HG02642 (cell line): ENCODE measurements around the gene FTSJ1.
"Not testable (repeated sequence)": the region's sequence is repeated elsewhere in the genome, so short reads cannot be mapped to it uniquely, and the experiment has no call there.

Experiments
- ATAC-seq: cut with Tn5 transposase; IDR thresholded peaks from one replicate; pipeline ENCODE4 v1.9.1; 2021; ENCODE audit warnings: mild to moderate bottlenecking; ENCODE audit not compliant: unreplicated experiment, poor library complexity

The FTSJ1 gene, protein sequence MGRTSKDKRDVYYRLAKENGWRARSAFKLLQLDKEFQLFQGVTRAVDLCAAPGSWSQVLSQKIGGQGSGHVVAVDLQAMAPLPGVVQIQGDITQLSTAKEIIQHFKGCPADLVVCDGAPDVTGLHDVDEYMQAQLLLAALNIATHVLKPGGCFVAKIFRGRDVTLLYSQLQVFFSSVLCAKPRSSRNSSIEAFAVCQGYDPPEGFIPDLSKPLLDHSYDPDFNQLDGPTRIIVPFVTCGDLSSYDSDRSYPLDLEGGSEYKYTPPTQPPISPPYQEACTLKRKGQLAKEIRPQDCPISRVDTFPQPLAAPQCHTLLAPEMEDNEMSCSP

GRCh38 chrX:48475774-48476577 lies at the start of gene FTSJ1:
Gene FTSJ1, plus strand, starts transcription at chrX:48476199. Its CDS starts 1,849 bp downstream, at chrX:48478048.
- ATAC-seq, result peak; percentile 93

- ATAC-seq, result not testable (repeated sequence)
Measured at GRCh38 chrX:48427027-48427716, 48.8 kb upstream of the FTSJ1 start.

GRCh38 chrX:48429606-48430005 lies 46.4 kb upstream of the FTSJ1 start:
- ATAC-seq, result not testable (repeated sequence)

GRCh38 chrX:48430166-48430565 lies 45.8 kb upstream of the FTSJ1 start:
- ATAC-seq, result not testable (repeated sequence)

- ATAC-seq, result not testable (repeated sequence)
Measured at GRCh38 chrX:48433713-48434112, 42.3 kb upstream of the FTSJ1 start.

GRCh38 chrX:48447201-48447600 lies 28.8 kb upstream of the FTSJ1 start:
- not testable (repeated sequence) for ATAC-seq

GRCh38 chrX:48450076-48450475 lies 25.9 kb upstream of the FTSJ1 start:
- no peak for ATAC-seq

- no peak for ATAC-seq
Measured at GRCh38 chrX:48451708-48452107, 24.3 kb upstream of the FTSJ1 start.

DNA sequence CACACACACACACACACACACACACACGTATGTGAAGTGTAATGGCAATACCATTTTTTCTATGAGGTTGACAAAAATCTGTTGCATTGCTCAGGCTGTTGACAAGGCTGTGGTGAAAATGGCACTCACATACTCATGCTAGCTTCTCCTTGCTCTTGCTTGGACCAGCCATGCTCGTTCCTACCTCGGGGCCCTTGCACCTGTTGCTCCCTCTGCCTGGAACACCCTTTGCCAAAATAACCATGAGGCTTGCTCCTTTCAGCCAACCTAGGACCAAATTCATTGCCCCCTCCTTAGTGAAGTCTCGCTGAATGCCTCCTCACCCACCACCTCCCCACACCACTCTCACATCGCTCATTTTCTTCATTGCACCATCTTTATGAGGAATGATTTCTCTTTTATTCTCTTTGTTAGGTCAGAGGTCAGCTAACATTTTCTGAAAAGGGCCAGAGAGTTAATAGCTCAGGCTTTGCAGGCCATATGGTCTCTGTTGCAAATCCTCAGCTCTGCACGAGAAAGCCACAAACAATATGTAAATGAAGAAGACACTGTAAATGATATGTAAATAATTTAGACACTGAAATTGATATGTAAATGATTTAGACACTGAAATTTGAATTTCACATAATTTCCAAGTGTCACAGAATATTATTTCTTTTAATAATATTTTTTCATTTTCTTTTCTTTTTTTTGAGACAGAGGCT lies 19.2 kb upstream of the FTSJ1 start:
- ATAC-seq, result no peak

- no peak for ATAC-seq
Measured at GRCh38 chrX:48458711-48459110, 17.3 kb upstream of the FTSJ1 start.

- no peak for ATAC-seq
Measured at GRCh38 chrX:48459483-48459882, 16.5 kb upstream of the FTSJ1 start.

DNA sequence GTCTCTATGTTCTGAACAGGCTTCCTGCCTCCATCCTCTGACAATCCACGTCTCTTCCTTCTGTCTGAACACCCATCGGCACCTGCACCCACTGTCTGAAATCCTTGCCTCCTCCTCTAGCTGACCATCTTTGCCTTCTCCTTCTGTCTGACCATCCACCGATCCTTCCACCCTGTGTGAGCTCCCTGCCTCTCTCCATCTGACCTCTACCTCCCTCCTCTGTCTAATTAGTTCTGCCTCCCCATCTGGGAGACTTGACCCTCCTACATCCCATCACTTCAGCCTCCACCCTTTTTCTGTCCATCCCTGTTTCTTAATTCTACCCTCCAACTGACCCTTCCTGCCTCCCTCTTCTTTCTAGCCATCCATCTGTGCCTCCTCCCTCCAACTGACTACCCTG lies 16.0 kb upstream of the FTSJ1 start:
- ATAC-seq, result no peak

GRCh38 chrX:48460606-48461005 lies 15.4 kb upstream of the FTSJ1 start:
- ATAC-seq, result no peak

DNA sequence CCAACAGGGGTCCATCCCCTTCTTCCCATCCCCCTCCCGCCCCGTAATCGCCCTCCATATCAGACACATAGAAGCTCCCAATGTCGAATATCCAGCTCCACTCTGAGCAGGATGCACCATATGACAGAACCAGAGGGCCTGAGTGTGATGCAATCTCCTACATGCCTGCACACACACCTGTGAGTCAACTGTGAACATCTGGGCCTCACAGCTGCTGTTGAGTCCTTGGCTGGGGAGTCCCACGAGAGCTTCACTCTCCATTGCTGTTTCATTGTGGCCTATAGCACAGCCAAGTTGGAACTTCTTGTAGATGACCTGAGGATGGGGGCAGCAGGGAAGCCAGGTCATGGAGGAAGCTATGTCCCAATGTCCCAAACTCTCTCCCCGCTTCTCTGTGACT lies 14.2 kb upstream of the FTSJ1 start:
- no peak for ATAC-seq

DNA sequence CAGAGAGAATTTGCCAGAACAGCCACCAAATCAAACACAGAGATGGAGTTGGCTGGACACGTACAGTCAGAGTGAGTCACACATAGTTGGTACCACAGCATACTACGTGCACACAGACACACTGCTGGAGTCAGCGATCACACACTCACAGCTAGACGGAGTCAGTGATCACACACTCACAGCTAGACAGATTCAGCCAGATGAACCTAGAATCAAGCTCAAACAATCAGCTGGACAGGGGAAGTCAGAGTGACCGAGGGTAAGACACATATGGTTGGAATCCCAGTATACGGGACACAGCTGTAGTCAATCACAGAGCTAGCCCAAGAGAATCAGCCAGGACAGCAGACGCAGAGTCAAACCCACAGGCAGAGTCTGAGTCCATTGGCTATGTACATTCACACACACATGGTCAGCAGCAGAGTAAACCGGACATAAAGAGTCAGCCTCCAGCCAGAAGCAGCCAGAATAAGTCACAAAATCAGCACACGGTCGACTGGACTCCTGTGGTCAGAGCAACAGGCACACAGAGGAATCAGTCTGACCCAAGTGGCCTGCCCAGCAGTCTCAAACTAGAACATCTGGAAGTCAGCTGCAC lies 10.6 kb upstream of the FTSJ1 start:
- ATAC-seq, result no peak

- no peak for ATAC-seq
Measured at GRCh38 chrX:48466696-48467095, 9.3 kb upstream of the FTSJ1 start.

DNA sequence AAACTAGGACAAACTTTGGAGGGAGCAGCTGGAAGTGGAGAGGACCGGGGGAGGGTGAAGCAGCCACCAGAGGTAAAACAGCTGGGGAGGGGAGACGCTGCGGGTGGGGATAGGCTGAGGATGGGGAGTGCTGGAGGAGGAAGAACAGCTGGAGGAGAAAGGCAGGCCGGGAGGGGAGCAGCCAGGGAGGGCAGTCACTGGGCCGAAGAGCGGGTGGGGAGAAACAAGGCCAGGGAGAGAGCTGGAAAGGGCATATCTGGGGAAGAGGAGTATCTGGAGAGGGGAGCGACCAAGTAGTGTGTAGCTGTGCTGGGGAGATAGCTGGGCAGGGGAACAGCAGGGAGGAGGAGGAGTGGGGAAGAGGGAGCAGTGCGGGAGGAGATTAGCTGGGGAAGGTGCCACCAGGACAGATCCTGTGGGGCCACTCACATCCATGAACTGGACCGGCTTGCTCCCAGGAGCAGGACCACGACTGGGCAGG lies 8.7 kb upstream of the FTSJ1 start:
- no peak for ATAC-seq

GRCh38 chrX:48468247-48468671 lies 7.7 kb upstream of the FTSJ1 start:
- peak; percentile 69 for ATAC-seq

- no peak for ATAC-seq
Measured at GRCh38 chrX:48468693-48469691, 7.0 kb upstream of the FTSJ1 start.
